Measurements from ENCODE around the gene SYDE2.
"Not testable (repeated sequence)": the region's sequence is repeated elsewhere in the genome, so short reads cannot be mapped to it uniquely, and the experiment has no call there.

Gene SYDE2

GRCh38 chr1:85192129-85192528 lies 8.7 kb downstream of the SYDE2 start:
- H3K9me3 ChIP-seq (ENCODE audit: insufficient read depth, low read depth, low read length); H3K4me1 ChIP-seq (ENCODE audit: insufficient read depth, low read length); H3K4me3 ChIP-seq (ENCODE audit: low read length); H3K9ac ChIP-seq (ENCODE audit: low read depth, low read length); H3K27ac ChIP-seq (ENCODE audit: low read depth, low read length); H3K27me3 ChIP-seq (ENCODE audit: insufficient read depth, low read length): not testable (repeated sequence)
- peaks cover 24% of the 10 kb centered on the region for H3K36me3 ChIP-seq (ENCODE audit: insufficient read depth, low read length)

- Histone ChIP-seq H3K4me3 (ENCODE audit: low read length) (no peak overlapping the region), H3K9me3 (ENCODE audit: insufficient read depth, low read depth, low read length) (no peaks in the 10 kb centered on the region), H3K27me3 (ENCODE audit: insufficient read depth, low read length) (no peaks in the 10 kb centered on the region), H3K9ac (ENCODE audit: low read depth, low read length) (no peak overlapping the region), H3K36me3 (ENCODE audit: insufficient read depth, low read length) (peaks cover 27% of the 10 kb centered on the region), H3K27ac (ENCODE audit: low read depth, low read length) (no peak overlapping the region), H3K4me1 (ENCODE audit: insufficient read depth, low read length) (no peaks in the 10 kb centered on the region)
- 91% methylated on average over 1 of the region's 1 CpG for WGBS
Measured at GRCh38 chr1:85189120-85189519, 11.7 kb downstream of the SYDE2 start.

GRCh38 chr1:85188530-85188929 lies 12.3 kb downstream of the SYDE2 start:
- H3K27me3 ChIP-seq (ENCODE audit: insufficient read depth, low read length): no peaks in the 10 kb centered on the region
- H3K9ac ChIP-seq (ENCODE audit: low read depth, low read length): no peak overlapping the region
- no peaks in the 10 kb centered on the region for H3K4me1 ChIP-seq (ENCODE audit: insufficient read depth, low read length)
- H3K36me3 ChIP-seq (ENCODE audit: insufficient read depth, low read length): peaks cover 28% of the 10 kb centered on the region
- 94% methylated on average over 5 of the region's 5 CpGs for WGBS
- no peak overlapping the region for H3K4me3 ChIP-seq (ENCODE audit: low read length)
- H3K9me3 ChIP-seq (ENCODE audit: insufficient read depth, low read depth, low read length): no peaks in the 10 kb centered on the region
- H3K27ac ChIP-seq (ENCODE audit: low read depth, low read length): no peak overlapping the region

- H3K27me3 ChIP-seq (ENCODE audit: insufficient read depth, low read length); H3K27ac ChIP-seq (ENCODE audit: low read depth, low read length): not testable (repeated sequence)
Measured at GRCh38 chr1:85187021-85187420, 13.8 kb downstream of the SYDE2 start.

GRCh38 chr1:85184245-85184644 lies 16.6 kb downstream of the SYDE2 start:
- no peak overlapping the region for H3K4me3 ChIP-seq (ENCODE audit: low read length)
- no peaks in the 10 kb centered on the region for H3K4me1 ChIP-seq (ENCODE audit: insufficient read depth, low read length)
- H3K27me3 ChIP-seq (ENCODE audit: insufficient read depth, low read length): no peaks in the 10 kb centered on the region
- H3K9me3 ChIP-seq (ENCODE audit: insufficient read depth, low read depth, low read length): no peaks in the 10 kb centered on the region
- H3K36me3 ChIP-seq (ENCODE audit: insufficient read depth, low read length): peaks cover 38% of the 10 kb centered on the region
- 97% methylated on average over 1 of the region's 1 CpG for WGBS
- H3K9ac ChIP-seq (ENCODE audit: low read depth, low read length): no peak overlapping the region
- H3K27ac ChIP-seq (ENCODE audit: low read depth, low read length): no peak overlapping the region

More at GRCh38 chr1:85187021-85187420, 13.8 kb downstream of the SYDE2 start:
- not testable (repeated sequence) for H3K4me1 ChIP-seq (ENCODE audit: insufficient read depth, low read length); H3K9ac ChIP-seq (ENCODE audit: low read depth, low read length); H3K9me3 ChIP-seq (ENCODE audit: insufficient read depth, low read depth, low read length); H3K4me3 ChIP-seq (ENCODE audit: low read length)
- WGBS: 100% methylated on average over 1 of the region's 3 CpGs
- H3K36me3 ChIP-seq (ENCODE audit: insufficient read depth, low read length): peaks cover 37% of the 10 kb centered on the region

- no peaks in the 10 kb centered on the region for H3K9me3 ChIP-seq (ENCODE audit: insufficient read depth, low read depth, low read length)
- 95% methylated on average over 6 of the region's 6 CpGs for WGBS
- H3K36me3 ChIP-seq (ENCODE audit: insufficient read depth, low read length): peaks cover 32% of the 10 kb centered on the region
- H3K27ac ChIP-seq (ENCODE audit: low read depth, low read length): no peak overlapping the region
- no peaks in the 10 kb centered on the region for H3K27me3 ChIP-seq (ENCODE audit: insufficient read depth, low read length)
- no peak overlapping the region for H3K4me3 ChIP-seq (ENCODE audit: low read length)
- no peak overlapping the region for H3K9ac ChIP-seq (ENCODE audit: low read depth, low read length)
- no peaks in the 10 kb centered on the region for H3K4me1 ChIP-seq (ENCODE audit: insufficient read depth, low read length)
Measured at GRCh38 chr1:85182700-85183099, 18.1 kb downstream of the SYDE2 start.

- H3K4me3 ChIP-seq (ENCODE audit: low read length): no peak overlapping the region
- WGBS: 90% methylated on average over 2 of the region's 2 CpGs
- H3K4me1 ChIP-seq (ENCODE audit: insufficient read depth, low read length): no peaks in the 10 kb centered on the region
- H3K27ac ChIP-seq (ENCODE audit: low read depth, low read length): no peak overlapping the region
- H3K9ac ChIP-seq (ENCODE audit: low read depth, low read length): no peak overlapping the region
- no peaks in the 10 kb centered on the region for H3K9me3 ChIP-seq (ENCODE audit: insufficient read depth, low read depth, low read length)
- peaks cover 32% of the 10 kb centered on the region for H3K36me3 ChIP-seq (ENCODE audit: insufficient read depth, low read length)
- H3K27me3 ChIP-seq (ENCODE audit: insufficient read depth, low read length): no peaks in the 10 kb centered on the region
Measured at GRCh38 chr1:85180869-85181268, 19.9 kb downstream of the SYDE2 start.

- no peaks in the 10 kb centered on the region for H3K27me3 ChIP-seq (ENCODE audit: insufficient read depth, low read length)
- H3K27ac ChIP-seq (ENCODE audit: low read depth, low read length): no peak overlapping the region
- H3K9me3 ChIP-seq (ENCODE audit: insufficient read depth, low read depth, low read length): no peaks in the 10 kb centered on the region
- no peak overlapping the region for H3K4me3 ChIP-seq (ENCODE audit: low read length)
- no peak overlapping the region for H3K9ac ChIP-seq (ENCODE audit: low read depth, low read length)
- WGBS: 96% methylated on average over 2 of the region's 2 CpGs
- peaks cover 38% of the 10 kb centered on the region for H3K36me3 ChIP-seq (ENCODE audit: insufficient read depth, low read length)
- H3K4me1 ChIP-seq (ENCODE audit: insufficient read depth, low read length): no peaks in the 10 kb centered on the region
Measured at GRCh38 chr1:85179522-85179921, 21.3 kb downstream of the SYDE2 start.

GRCh38 chr1:85178396-85178795 lies 22.4 kb downstream of the SYDE2 start:
- no peak overlapping the region for H3K27ac ChIP-seq (ENCODE audit: low read depth, low read length)
- H3K27me3 ChIP-seq (ENCODE audit: insufficient read depth, low read length): no peaks in the 10 kb centered on the region
- H3K9me3 ChIP-seq (ENCODE audit: insufficient read depth, low read depth, low read length): no peaks in the 10 kb centered on the region
- WGBS: 69% methylated on average over 2 of the region's 2 CpGs
- peaks cover 35% of the 10 kb centered on the region for H3K36me3 ChIP-seq (ENCODE audit: insufficient read depth, low read length)
- H3K9ac ChIP-seq (ENCODE audit: low read depth, low read length): no peak overlapping the region
- H3K4me3 ChIP-seq (ENCODE audit: low read length): no peak overlapping the region
- no peaks in the 10 kb centered on the region for H3K4me1 ChIP-seq (ENCODE audit: insufficient read depth, low read length)

GRCh38 chr1:85174503-85174902 lies 26.3 kb downstream of the SYDE2 start:
- Histone ChIP-seq H3K4me3 (ENCODE audit: low read length) (no peak overlapping the region), H3K27ac (ENCODE audit: low read depth, low read length) (no peak overlapping the region), H3K9ac (ENCODE audit: low read depth, low read length) (no peak overlapping the region), H3K27me3 (ENCODE audit: insufficient read depth, low read length) (no peaks in the 10 kb centered on the region), H3K36me3 (ENCODE audit: insufficient read depth, low read length) (peaks cover 15% of the 10 kb centered on the region; the same call in 1 of the 2 replicates), H3K9me3 (ENCODE audit: insufficient read depth, low read depth, low read length) (no peaks in the 10 kb centered on the region), H3K4me1 (ENCODE audit: insufficient read depth, low read length) (no peaks in the 10 kb centered on the region)
- 100% methylated on average over 1 of the region's 1 CpG for WGBS

GRCh38 chr1:85172684-85173337 lies 28.0 kb downstream of the SYDE2 start:
- Histone ChIP-seq H3K4me3 (ENCODE audit: low read length) (no peak overlapping the region), H3K27me3 (ENCODE audit: insufficient read depth, low read length) (no peaks in the 10 kb centered on the region), H3K36me3 (ENCODE audit: insufficient read depth, low read length) (peaks cover 11% of the 10 kb centered on the region; the same call in 1 of the 2 replicates), H3K9ac (ENCODE audit: low read depth, low read length) (no peak overlapping the region), H3K27ac (ENCODE audit: low read depth, low read length) (no peak overlapping the region), H3K9me3 (ENCODE audit: insufficient read depth, low read depth, low read length) (no peaks in the 10 kb centered on the region), H3K4me1 (ENCODE audit: insufficient read depth, low read length) (no peaks in the 10 kb centered on the region)
- 91% methylated on average over 4 of the region's 4 CpGs for WGBS

GRCh38 chr1:85171721-85172120 lies 29.1 kb downstream of the SYDE2 start:
- H3K4me3 ChIP-seq (ENCODE audit: low read length): no peak overlapping the region
- no peaks in the 10 kb centered on the region for H3K4me1 ChIP-seq (ENCODE audit: insufficient read depth, low read length)
- no peak overlapping the region for H3K9ac ChIP-seq (ENCODE audit: low read depth, low read length)
- no peaks in the 10 kb centered on the region for H3K27me3 ChIP-seq (ENCODE audit: insufficient read depth, low read length)
- H3K9me3 ChIP-seq (ENCODE audit: insufficient read depth, low read depth, low read length): no peaks in the 10 kb centered on the region
- H3K36me3 ChIP-seq (ENCODE audit: insufficient read depth, low read length): peaks cover 12% of the 10 kb centered on the region; the same call in 1 of the 2 replicates
- WGBS: 94% methylated on average over 1 of the region's 1 CpG
- no peak overlapping the region for H3K27ac ChIP-seq (ENCODE audit: low read depth, low read length)
